Activated T-helper 2 cell treated with anti-CD3 and anti-CD28 coated beads, Interferon-gamma antibody, Interleukin-2, Interleukin-4, amounts not matched to agents 10 μg/mL and 5 μg/mL and 100 μg/mL, durations not matched to agents 14 hours and 24 hours and 36 hours (primary cell): ENCODE measurements around the gene ALK. TPM values are rescaled to one million over a fixed set of nuclear protein-coding genes. Genes with fewer than 3 reads are reported as not detected.

Experiments used
- DNase-seq: peaks from one replicate; pipeline ENCODE4 v3.0.0; 2021; ENCODE audit warnings: low spot score
- H3K27ac Mint-ChIP-seq: one replicate; pipeline ENCODE4 v1.8.0; 2021; ENCODE audit warnings: mixed read lengths
- H3K27me3 Mint-ChIP-seq: one replicate; pipeline ENCODE4 v1.8.0; 2021; ENCODE audit warnings: low read depth, mixed read lengths
- H3K36me3 Mint-ChIP-seq: one replicate; pipeline ENCODE4 v1.8.0; 2021; ENCODE audit warnings: low read depth, mixed read lengths
- H3K4me1 Mint-ChIP-seq: one replicate; pipeline ENCODE4 v1.8.0; 2021; ENCODE audit warnings: low read depth, mixed read lengths
- H3K4me3 Mint-ChIP-seq: one replicate; pipeline ENCODE4 v1.8.0; 2021; ENCODE audit warnings: low read depth, mild to moderate bottlenecking, moderate library complexity, mixed read lengths
- H3K9me3 Mint-ChIP-seq: one replicate; pipeline ENCODE4 v1.8.0; 2021; ENCODE audit warnings: mixed read lengths
- intact Hi-C: fragments of 100-400 bp; cut with micrococcal nuclease; formaldehyde crosslinking; loops from one replicate; pipeline ENCODE4 v1.15.1; 2023
- total RNA-seq: library from RNA; stranded (reverse); gene quantifications from 2 replicates; pipeline ENCODE4 v1.2.3, GENCODE V29; 2022

Gene ALK
- total RNA-seq, 1 donor from 2014 or later = not detected

- Mint-ChIP-seq H3K36me3 (no peaks in the 10 kb centered on the region), H3K9me3 (no peaks in the 10 kb centered on the region), H3K27me3 (peaks cover 23% of the 10 kb centered on the region), H3K4me3 (no peak overlapping the region), H3K4me1 (no peaks in the 10 kb centered on the region), H3K27ac (no peak overlapping the region)
- intact Hi-C loops = no loop called here
- no peak for DNase-seq
Measured at GRCh38 chr2:29343830-29344229, 577.6 kb downstream of the ALK start.

GRCh38 chr2:29336341-29337241, 584.8 kb downstream of the ALK start:
- H3K27ac Mint-ChIP-seq = no peak overlapping the region
- H3K4me3 Mint-ChIP-seq = no peak overlapping the region
- DNase-seq = no peak
- no peaks in the 10 kb centered on the region for H3K36me3 Mint-ChIP-seq
- H3K27me3 Mint-ChIP-seq = peaks cover 11% of the 10 kb centered on the region
- intact Hi-C loops = no loop called here
- H3K9me3 Mint-ChIP-seq = no peaks in the 10 kb centered on the region
- H3K4me1 Mint-ChIP-seq = no peaks in the 10 kb centered on the region

GRCh38 chr2:29335396-29335795, 586.0 kb downstream of the ALK start:
- no peaks in the 10 kb centered on the region for H3K9me3 Mint-ChIP-seq
- H3K4me3 Mint-ChIP-seq = no peak overlapping the region
- no peak for DNase-seq
- no peaks in the 10 kb centered on the region for H3K36me3 Mint-ChIP-seq
- H3K27ac Mint-ChIP-seq = no peak overlapping the region
- no peaks in the 10 kb centered on the region for H3K4me1 Mint-ChIP-seq
- intact Hi-C loops = no loop called here
- H3K27me3 Mint-ChIP-seq = peaks cover 8% of the 10 kb centered on the region

GRCh38 chr2:29334706-29335105, 586.7 kb downstream of the ALK start:
- DNase-seq = no peak
- intact Hi-C loops = no loop called here
- no peaks in the 10 kb centered on the region for H3K36me3 Mint-ChIP-seq
- no peaks in the 10 kb centered on the region for H3K9me3 Mint-ChIP-seq
- H3K4me1 Mint-ChIP-seq = no peaks in the 10 kb centered on the region
- H3K4me3 Mint-ChIP-seq = no peak overlapping the region
- H3K27me3 Mint-ChIP-seq = peaks cover 8% of the 10 kb centered on the region
- no peak overlapping the region for H3K27ac Mint-ChIP-seq

- Mint-ChIP-seq H3K27me3 (peaks cover 3% of the 10 kb centered on the region), H3K9me3 (no peaks in the 10 kb centered on the region), H3K36me3 (no peaks in the 10 kb centered on the region), H3K4me3 (no peak overlapping the region), H3K27ac (no peak overlapping the region), H3K4me1 (no peaks in the 10 kb centered on the region)
- DNase-seq = no peak
- intact Hi-C loops = no loop called here
Measured at GRCh38 chr2:29332540-29332939, 588.8 kb downstream of the ALK start.

- no peaks in the 10 kb centered on the region for H3K4me1 Mint-ChIP-seq
- intact Hi-C loops = no loop called here
- no peaks in the 10 kb centered on the region for H3K9me3 Mint-ChIP-seq
- no peak for DNase-seq
- peaks cover 5% of the 10 kb centered on the region for H3K27me3 Mint-ChIP-seq
- H3K27ac Mint-ChIP-seq = no peak overlapping the region
- no peaks in the 10 kb centered on the region for H3K36me3 Mint-ChIP-seq
- H3K4me3 Mint-ChIP-seq = no peak overlapping the region
Measured at GRCh38 chr2:29329899-29330298, 591.5 kb downstream of the ALK start.

GRCh38 chr2:29326926-29327325, 594.5 kb downstream of the ALK start:
- H3K9me3 Mint-ChIP-seq = no peaks in the 10 kb centered on the region
- intact Hi-C loops = no loop called here
- no peak for DNase-seq
- H3K27me3 Mint-ChIP-seq = peaks cover 7% of the 10 kb centered on the region
- no peak overlapping the region for H3K27ac Mint-ChIP-seq
- no peaks in the 10 kb centered on the region for H3K36me3 Mint-ChIP-seq
- H3K4me3 Mint-ChIP-seq = no peak overlapping the region
- H3K4me1 Mint-ChIP-seq = peaks cover 8% of the 10 kb centered on the region

GRCh38 chr2:29325544-29325943, 595.8 kb downstream of the ALK start:
- Mint-ChIP-seq H3K27me3 (peaks cover 8% of the 10 kb centered on the region), H3K4me1 (peaks cover 13% of the 10 kb centered on the region), H3K27ac (no peak overlapping the region), H3K4me3 (no peak overlapping the region), H3K9me3 (no peaks in the 10 kb centered on the region), H3K36me3 (no peaks in the 10 kb centered on the region)
- DNase-seq = no peak
- intact Hi-C loops = no loop called here

GRCh38 chr2:29323961-29324360, 597.4 kb downstream of the ALK start:
- DNase-seq = no peak
- intact Hi-C loops = no loop called here
- H3K9me3 Mint-ChIP-seq = no peaks in the 10 kb centered on the region
- no peak overlapping the region for H3K4me3 Mint-ChIP-seq
- H3K4me1 Mint-ChIP-seq = peaks cover 13% of the 10 kb centered on the region
- no peaks in the 10 kb centered on the region for H3K36me3 Mint-ChIP-seq
- peaks cover 11% of the 10 kb centered on the region for H3K27me3 Mint-ChIP-seq
- no peak overlapping the region for H3K27ac Mint-ChIP-seq

GRCh38 chr2:29323301-29323700, 598.1 kb downstream of the ALK start:
- Mint-ChIP-seq H3K27ac (no peak overlapping the region), H3K9me3 (no peaks in the 10 kb centered on the region), H3K36me3 (no peaks in the 10 kb centered on the region), H3K4me1 (peaks cover 13% of the 10 kb centered on the region), H3K27me3 (peaks cover 11% of the 10 kb centered on the region), H3K4me3 (no peak overlapping the region)
- no peak for DNase-seq
- intact Hi-C loops = no loop called here

- no peak overlapping the region for H3K27ac Mint-ChIP-seq
- H3K27me3 Mint-ChIP-seq = peaks cover 7% of the 10 kb centered on the region
- peaks cover 22% of the 10 kb centered on the region for H3K4me1 Mint-ChIP-seq
- intact Hi-C loops = no loop called here
- no peaks in the 10 kb centered on the region for H3K9me3 Mint-ChIP-seq
- DNase-seq = no peak
- H3K4me3 Mint-ChIP-seq = no peak overlapping the region
- no peaks in the 10 kb centered on the region for H3K36me3 Mint-ChIP-seq
Measured at GRCh38 chr2:29322011-29322410, 599.4 kb downstream of the ALK start.

- Mint-ChIP-seq H3K4me1 (peaks cover 53% of the 10 kb centered on the region), H3K27ac (no peak overlapping the region), H3K9me3 (no peaks in the 10 kb centered on the region), H3K36me3 (no peaks in the 10 kb centered on the region), H3K27me3 (peaks cover 4% of the 10 kb centered on the region), H3K4me3 (no peak overlapping the region)
- intact Hi-C loops = loop anchor here (10.0 kb wide), 1 partner anchor 527 kb away; no protein-coding TSS in a partner anchor
- DNase-seq = no peak
Measured at GRCh38 chr2:29317801-29318485, 603.4 kb downstream of the ALK start.

GRCh38 chr2:29317077-29317517, 604.3 kb downstream of the ALK start:
- Mint-ChIP-seq H3K27ac (no peak overlapping the region), H3K4me3 (no peak overlapping the region), H3K27me3 (peaks cover 4% of the 10 kb centered on the region), H3K9me3 (no peaks in the 10 kb centered on the region), H3K36me3 (no peaks in the 10 kb centered on the region), H3K4me1 (peaks cover 51% of the 10 kb centered on the region)
- DNase-seq = no peak
- intact Hi-C loops = loop anchor here (10.0 kb wide), 1 partner anchor 528 kb away; no protein-coding TSS in a partner anchor
